Brain microvascular endothelial cell (primary cell): ENCODE measurements around the gene CTPS1.

ENCODE experiments used
- DNase-seq: peaks from one replicate; pipeline ENCODE4 v3.0.0-alpha.2; 2020
- H3K27ac ChIP-seq: fragments of 250-450 bp; sonication (Bioruptor Pico); 2 replicates; pipeline ENCODE4 v1.5.1; 2020; ENCODE audit warnings: mild to moderate bottlenecking, moderate library complexity
- H3K27me3 ChIP-seq: fragments of 250-450 bp; sonication (Bioruptor Pico); replicated peaks from 2 replicates; pipeline ENCODE4 v1.5.1; 2020; ENCODE audit warnings: mild to moderate bottlenecking
- H3K36me3 ChIP-seq: fragments of 250-450 bp; sonication (Bioruptor Pico); replicated peaks from 2 replicates; pipeline ENCODE4 v1.5.1; 2020; ENCODE audit warnings: mild to moderate bottlenecking
- H3K4me3 ChIP-seq: 2 replicates; pipeline ENCODE4 v1.5.1; 2011; ENCODE audit warnings: low read depth, mild to moderate bottlenecking, control low read depth, low read length, moderate library complexity
- in situ Hi-C: cut with HindIII; loops from 2 replicates; pipeline ENCODE4 v1.10.0; 2017; ENCODE audit warnings: low sequenced_read_pairs, low pct_ligation_motif_present
- TF ChIP-seq, protein P1 (sequence below): IDR thresholded peaks from 2 replicates; pipeline ENCODE4 v1.5.1; 2011; ENCODE audit warnings: low read depth, mild to moderate bottlenecking, moderate library complexity, low read length, control low read depth, inconsistent platforms; ENCODE audit errors: missing control alignments

CTPS1 gene

DNA sequence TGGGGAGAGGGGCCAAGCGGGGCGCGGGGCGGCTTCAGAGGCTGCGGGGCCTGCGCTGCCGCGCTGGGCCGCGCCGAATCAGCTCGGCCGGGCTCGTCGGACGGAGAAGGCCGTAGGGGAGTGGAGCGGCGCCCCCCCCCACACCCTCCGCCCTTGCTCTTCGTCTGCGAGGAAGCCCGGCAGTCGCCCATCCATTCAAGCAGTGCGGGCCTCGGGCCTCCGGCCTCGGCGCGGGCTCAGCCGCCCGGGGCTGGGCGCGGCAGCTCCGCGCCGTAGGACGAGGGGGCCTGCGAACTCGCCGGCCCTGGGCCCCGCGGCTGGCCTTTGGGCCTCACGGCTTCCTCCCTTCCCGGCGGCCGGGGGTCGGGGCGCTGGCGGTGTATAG is 564 bp downstream of the CTPS1 start:
- TF ChIP-seq, protein P1, sequence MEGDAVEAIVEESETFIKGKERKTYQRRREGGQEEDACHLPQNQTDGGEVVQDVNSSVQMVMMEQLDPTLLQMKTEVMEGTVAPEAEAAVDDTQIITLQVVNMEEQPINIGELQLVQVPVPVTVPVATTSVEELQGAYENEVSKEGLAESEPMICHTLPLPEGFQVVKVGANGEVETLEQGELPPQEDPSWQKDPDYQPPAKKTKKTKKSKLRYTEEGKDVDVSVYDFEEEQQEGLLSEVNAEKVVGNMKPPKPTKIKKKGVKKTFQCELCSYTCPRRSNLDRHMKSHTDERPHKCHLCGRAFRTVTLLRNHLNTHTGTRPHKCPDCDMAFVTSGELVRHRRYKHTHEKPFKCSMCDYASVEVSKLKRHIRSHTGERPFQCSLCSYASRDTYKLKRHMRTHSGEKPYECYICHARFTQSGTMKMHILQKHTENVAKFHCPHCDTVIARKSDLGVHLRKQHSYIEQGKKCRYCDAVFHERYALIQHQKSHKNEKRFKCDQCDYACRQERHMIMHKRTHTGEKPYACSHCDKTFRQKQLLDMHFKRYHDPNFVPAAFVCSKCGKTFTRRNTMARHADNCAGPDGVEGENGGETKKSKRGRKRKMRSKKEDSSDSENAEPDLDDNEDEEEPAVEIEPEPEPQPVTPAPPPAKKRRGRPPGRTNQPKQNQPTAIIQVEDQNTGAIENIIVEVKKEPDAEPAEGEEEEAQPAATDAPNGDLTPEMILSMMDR: no peak
- peak overlapping the region; percentile 85 for H3K27ac ChIP-seq
- no peak for DNase-seq
- peak overlapping the region; percentile 74 for H3K4me3 ChIP-seq
- H3K36me3 ChIP-seq: peaks cover 18% of the 10 kb centered on the region
- no peaks in the 10 kb centered on the region for H3K27me3 ChIP-seq
- in situ Hi-C loops: no loop called here

DNA sequence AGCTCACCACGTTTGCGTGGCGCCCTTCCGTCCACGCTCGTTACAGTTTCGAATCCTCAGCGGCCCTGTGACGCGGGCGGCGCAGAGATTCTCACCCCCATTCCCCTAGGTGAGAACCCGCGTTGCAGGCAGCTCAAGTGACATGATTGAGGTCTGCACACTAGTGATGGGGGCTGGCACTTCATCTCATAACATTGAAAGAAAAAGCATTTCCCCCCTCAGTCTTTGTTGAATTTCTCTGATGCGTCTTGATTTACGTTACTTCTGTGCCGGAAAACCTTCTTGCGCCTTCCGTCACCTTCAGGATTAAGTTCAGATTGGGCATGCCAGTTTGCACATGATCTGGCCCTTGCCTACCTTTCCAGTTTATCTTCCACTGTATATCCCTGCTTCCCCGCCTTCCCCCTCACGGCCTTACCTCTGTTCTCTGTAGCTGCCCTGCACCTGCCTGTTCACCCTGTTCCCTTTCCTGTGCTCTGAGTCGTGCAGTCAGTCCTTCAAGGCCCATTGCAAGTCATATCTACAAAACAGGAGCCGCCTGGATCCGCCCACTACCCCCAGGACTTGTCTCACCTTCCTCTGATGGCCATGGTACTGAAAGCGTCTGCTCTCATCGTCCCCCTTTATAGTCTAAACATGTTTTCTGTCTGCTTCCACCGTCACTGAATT is 1.1 kb downstream of the CTPS1 start:
- in situ Hi-C loops: no loop called here
- Histone ChIP-seq H3K4me3 (peak overlapping the region; percentile 74), H3K27me3 (no peaks in the 10 kb centered on the region), H3K27ac (peak overlapping the region; percentile 85), H3K36me3 (peaks cover 23% of the 10 kb centered on the region)
- TF ChIP-seq, protein P1: no peak
- no peak for DNase-seq

DNA sequence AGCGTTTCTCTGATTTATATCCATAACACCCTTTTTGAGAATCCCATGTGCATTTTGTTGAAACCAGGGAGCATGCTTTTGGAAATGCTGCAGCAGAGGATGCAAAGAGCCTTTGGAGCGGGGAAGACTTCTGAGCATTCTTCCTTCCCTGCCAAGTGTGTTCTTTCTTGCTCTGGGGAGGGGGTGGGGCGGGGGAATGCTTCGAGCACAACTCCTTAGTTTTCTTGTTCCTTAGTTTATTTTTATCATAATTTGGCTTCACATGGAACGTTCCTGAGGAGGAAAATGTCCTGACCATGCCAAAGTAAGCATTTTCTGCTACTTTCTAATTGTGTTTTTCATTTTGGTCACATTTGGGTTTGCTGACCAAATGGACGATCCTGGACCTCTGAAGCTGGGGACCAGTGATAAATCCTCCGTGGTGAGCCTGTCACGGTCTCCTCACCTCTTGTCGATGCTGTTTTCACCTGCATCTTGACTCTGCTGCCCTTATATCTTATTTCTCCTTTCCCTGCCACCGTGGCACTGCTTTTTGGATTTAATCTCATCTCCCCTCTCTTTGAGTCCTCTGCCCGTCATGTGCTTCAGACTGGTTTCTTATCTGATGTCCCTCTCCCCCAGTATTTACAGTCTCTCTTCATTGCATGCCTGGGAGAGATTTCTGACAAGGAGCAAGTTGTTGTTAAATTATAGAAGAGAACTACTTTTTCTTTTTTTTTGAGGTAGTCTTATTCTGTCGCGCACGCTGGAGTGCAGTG is 2.4 kb downstream of the CTPS1 start:
- DNase-seq: no peak
- peaks cover 36% of the 10 kb centered on the region for H3K36me3 ChIP-seq
- H3K27me3 ChIP-seq: no peaks in the 10 kb centered on the region
- H3K4me3 ChIP-seq: peak overlapping the region; percentile 74
- H3K27ac ChIP-seq: peak overlapping the region; percentile 85
- in situ Hi-C loops: no loop called here
- TF ChIP-seq, protein P1: no peak

DNA sequence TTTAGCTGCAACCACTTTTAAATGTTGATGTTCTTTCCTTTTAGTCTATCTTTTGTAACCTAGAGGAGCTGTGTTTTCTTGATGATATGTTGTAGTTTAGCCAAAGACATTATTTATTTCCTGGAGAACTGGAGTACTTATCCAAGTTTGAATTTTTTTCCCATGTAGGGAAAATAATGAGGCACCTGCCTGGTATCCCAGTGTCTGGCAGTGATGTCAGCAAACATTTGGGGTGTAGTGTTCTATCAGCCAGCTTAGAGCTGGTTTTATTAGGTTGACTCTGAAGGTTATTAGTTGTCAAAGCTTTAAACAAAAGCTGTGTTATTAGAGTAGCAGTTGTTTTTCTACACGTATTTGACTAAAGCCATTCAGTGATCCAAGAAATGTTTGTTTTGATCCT is 3.2 kb downstream of the CTPS1 start:
- no peaks in the 10 kb centered on the region for H3K27me3 ChIP-seq
- no peak overlapping the region for H3K4me3 ChIP-seq
- H3K36me3 ChIP-seq: peaks cover 44% of the 10 kb centered on the region
- in situ Hi-C loops: no loop called here
- no peak overlapping the region for H3K27ac ChIP-seq
- DNase-seq: no peak
- TF ChIP-seq, protein P1: no peak

DNA sequence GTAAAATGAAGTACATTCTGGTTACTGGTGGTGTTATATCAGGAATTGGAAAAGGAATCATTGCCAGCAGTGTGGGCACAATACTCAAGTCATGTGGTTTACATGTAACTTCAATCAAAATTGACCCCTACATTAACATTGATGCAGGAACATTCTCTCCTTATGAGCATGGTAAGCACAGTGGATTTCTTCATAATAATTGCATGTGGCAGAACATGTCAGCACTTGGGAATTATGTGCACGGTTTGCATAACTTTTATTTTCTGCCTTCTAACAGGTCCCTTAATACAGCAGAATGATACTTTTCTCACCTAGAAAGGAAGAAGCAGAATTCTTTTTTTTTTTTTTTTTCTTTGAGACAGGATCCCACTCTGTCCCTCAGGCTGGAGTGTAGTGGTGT is 3.8 kb downstream of the CTPS1 start:
- no peak overlapping the region for H3K27ac ChIP-seq
- no peaks in the 10 kb centered on the region for H3K27me3 ChIP-seq
- no peak for DNase-seq
- H3K36me3 ChIP-seq: peaks cover 50% of the 10 kb centered on the region
- in situ Hi-C loops: no loop called here
- TF ChIP-seq, protein P1: no peak
- no peak overlapping the region for H3K4me3 ChIP-seq
